HEK293T (cell line): ENCODE measurements around the gene CNOT11.

Source experiments
- BHLHE40 ChIP-seq: fragments of 450-650 bp; IDR thresholded peaks from 2 replicates; pipeline ENCODE4 v1.6.1; 2016; ENCODE audit warnings: mild to moderate bottlenecking, moderate library complexity, borderline replicate concordance
- FOXM1 ChIP-seq: fragments of 450-650 bp; IDR thresholded peaks from 2 replicates; pipeline ENCODE4 v1.6.1; 2017; ENCODE audit warnings: mild to moderate bottlenecking, borderline replicate concordance
- LEF1 ChIP-seq: fragments of 450-650 bp; IDR thresholded peaks from 2 replicates; pipeline ENCODE4 v1.6.1; 2017; ENCODE audit warnings: mild to moderate bottlenecking, borderline replicate concordance
- PKNOX1 ChIP-seq: fragments of 450-650 bp; IDR thresholded peaks from 2 replicates; pipeline ENCODE4 v1.6.1; 2016
- SP1 ChIP-seq: fragments of 450-650 bp; IDR thresholded peaks from 2 replicates; pipeline ENCODE4 v1.6.1; 2017
- SUZ12 ChIP-seq: fragments of 450-650 bp; IDR thresholded peaks from 2 replicates; pipeline ENCODE4 v1.6.1; 2016; ENCODE audit warnings: mild to moderate bottlenecking
- ZNF384 ChIP-seq: fragments of 450-650 bp; IDR thresholded peaks from 2 replicates; pipeline ENCODE4 v1.6.1; 2016

GRCh38 chr2:101308432-101309210 is 55.9 kb downstream of the CNOT11 start, which contains the start of gene RNF149:
- TF ChIP-seq PKNOX1, result no peak
- TF ChIP-seq FOXM1, result no peak
- TF ChIP-seq SP1, result no peak
- TF ChIP-seq BHLHE40, result no peak
- TF ChIP-seq SUZ12, result no peak
- no peak for TF ChIP-seq ZNF384
- TF ChIP-seq LEF1, result no peak
